ENCODE data around the gene NCAM1.

The NCAM1 gene

GRCh38 chr11:113192121-113192925 lies 231.1 kb downstream of the NCAM1 start:
- no peak for TF ChIP-seq REST (IDR thresholded peaks at IDR 0.05; ENCODE audit: low read depth)
- TF ChIP-seq TEAD4 (IDR thresholded peaks at IDR 0.05) = no peak
- no peak for TF ChIP-seq EGR1 (IDR thresholded peaks at IDR 0.05)
- no peak for TF ChIP-seq ZBTB7A (IDR thresholded peaks at IDR 0.05; ENCODE audit: low read depth)
- TF ChIP-seq TAF1 (IDR thresholded peaks at IDR 0.05; ENCODE audit: low read depth) = no peak
- no peak for TF ChIP-seq MAX (IDR thresholded peaks at IDR 0.05)
- no peak for TF ChIP-seq YY1 (IDR thresholded peaks at IDR 0.05; ENCODE audit: low read depth)
- TF ChIP-seq CEBPB (IDR thresholded peaks at IDR 0.05) = no peak
- TF ChIP-seq RAD21 (IDR thresholded peaks at IDR 0.05; ENCODE audit: low read depth) = no peak
- no peak for TF ChIP-seq FOXM1 (IDR thresholded peaks at IDR 0.05; ENCODE audit: borderline replicate concordance, low read depth)
- no peak for TF ChIP-seq EP300 (IDR thresholded peaks at IDR 0.05; ENCODE audit: borderline replicate concordance)
- no peak for TF ChIP-seq TCF12 (IDR thresholded peaks at IDR 0.05; ENCODE audit: low read depth)
- no peak for TF ChIP-seq USF1 (IDR thresholded peaks at IDR 0.05)
- no peak for TF ChIP-seq CREB1 (IDR thresholded peaks at IDR 0.05; ENCODE audit: low read depth)
- no peak for TF ChIP-seq NFIC (IDR thresholded peaks at IDR 0.05)

GRCh38 chr11:113193016-113193415 lies 231.8 kb downstream of the NCAM1 start:
- TF ChIP-seq CEBPB (IDR thresholded peaks at IDR 0.05) = no peak
- TF ChIP-seq REST (IDR thresholded peaks at IDR 0.05; ENCODE audit: low read depth) = no peak
- no peak for TF ChIP-seq USF1 (IDR thresholded peaks at IDR 0.05)
- no peak for TF ChIP-seq TEAD4 (IDR thresholded peaks at IDR 0.05)
- no peak for TF ChIP-seq TAF1 (IDR thresholded peaks at IDR 0.05; ENCODE audit: low read depth)

GRCh38 chr11:113193946-113194345 lies 232.7 kb downstream of the NCAM1 start:
- TF ChIP-seq NFIC (IDR thresholded peaks at IDR 0.05) (no peak), TCF12 (IDR thresholded peaks at IDR 0.05; ENCODE audit: low read depth) (no peak), TEAD4 (IDR thresholded peaks at IDR 0.05) (no peak), EP300 (IDR thresholded peaks at IDR 0.05; ENCODE audit: borderline replicate concordance) (no peak), ZBTB7A (IDR thresholded peaks at IDR 0.05; ENCODE audit: low read depth) (no peak), FOXM1 (IDR thresholded peaks at IDR 0.05; ENCODE audit: borderline replicate concordance, low read depth) (no peak), EGR1 (IDR thresholded peaks at IDR 0.05) (no peak), MAX (IDR thresholded peaks at IDR 0.05) (no peak)

GRCh38 chr11:113195728-113196127 lies 234.5 kb downstream of the NCAM1 start:
- no peak for TF ChIP-seq TAF1 (IDR thresholded peaks at IDR 0.05; ENCODE audit: low read depth)
- TF ChIP-seq MAX (IDR thresholded peaks at IDR 0.05) = no peak
- no peak for TF ChIP-seq USF1 (IDR thresholded peaks at IDR 0.05)
- TF ChIP-seq FOXM1 (IDR thresholded peaks at IDR 0.05; ENCODE audit: borderline replicate concordance, low read depth) = no peak
- TF ChIP-seq YY1 (IDR thresholded peaks at IDR 0.05; ENCODE audit: low read depth) = no peak
- no peak for TF ChIP-seq ZBTB7A (IDR thresholded peaks at IDR 0.05; ENCODE audit: low read depth)
- TF ChIP-seq EP300 (IDR thresholded peaks at IDR 0.05; ENCODE audit: borderline replicate concordance) = no peak
- no peak for TF ChIP-seq CREB1 (IDR thresholded peaks at IDR 0.05; ENCODE audit: low read depth)
- no peak for TF ChIP-seq TCF12 (IDR thresholded peaks at IDR 0.05; ENCODE audit: low read depth)
- TF ChIP-seq REST (IDR thresholded peaks at IDR 0.05; ENCODE audit: low read depth) = no peak

All from Ishikawa (cell line).